A549 (cell line): ENCODE data around the gene NUP214. TPM values are rescaled to one million over a fixed set of nuclear protein-coding genes. Genes with fewer than 3 reads are reported as not detected.

Experiments
- ATAC-seq, 2 experiments: fragments of 200-7000 bp in 1 of 2; fragments of >200 bp in 1 of 2; cut with Nextera tagmentation in 1 of 2; cut with Tn5 transposase in 1 of 2; 3 replicates each; pipeline versions ENCODE4 v1.8.0 to v1.9.1; 2018 to 2020; ENCODE audit warnings: mild to moderate bottlenecking in 1 of 2, moderate library complexity in 1 of 2
- CTCF ChIA-PET: fragments of 300-600 bp; sonication (Branson Sonifier 250); formaldehyde crosslinking; extraction: SDS; loops from one replicate; lab custom pipeline; 2021; ENCODE audit warnings: antibody characterized with exemption, inconsistent platforms; lab: Yijun Ruan, JAX
- POLR2A ChIA-PET: fragments of 350-600 bp; formaldehyde crosslinking; extraction: SDS; loops from one replicate; lab custom pipeline; 2021; ENCODE audit warnings: antibody characterized with exemption, inconsistent platforms; lab: Yijun Ruan, JAX
- DNase-seq, 2 experiments: peaks; one replicate each; pipeline versions ENCODE4 v3.0.0 to v3.0.0-alpha.2; 2011 to 2016; ENCODE audit warnings: low read depth in 1 of 2, low spot score in 1 of 2
- FAIRE-seq: peaks from 2 replicates; lab custom pipeline; 2011; peaks lifted over from hg19 to GRCh38; lab: Jason Lieb, UNC
- H3K27ac ChIP-seq, 2 experiments: fragments of >200 bp; sonication (Bioruptor Twin); formaldehyde crosslinking; 3 replicates each; pipeline ENCODE4 v1.5.1; 2016 to 2017
- H3K4me1 ChIP-seq: fragments of >200 bp; sonication (Bioruptor Twin); formaldehyde crosslinking; 3 replicates; pipeline ENCODE4 v1.6.1; 2016
- H3K4me2 ChIP-seq: fragments of >200 bp; sonication (Bioruptor Twin); formaldehyde crosslinking; 3 replicates; pipeline ENCODE4 v1.6.1; 2016
- H3K4me3 ChIP-seq: fragments of >200 bp; sonication (Bioruptor Twin); formaldehyde crosslinking; 3 replicates; pipeline ENCODE4 v1.5.1; 2016
- H3K9me3 ChIP-seq: fragments of >200 bp; sonication (Bioruptor Twin); formaldehyde crosslinking; 3 replicates; pipeline ENCODE4 v1.6.1; 2016
- CBX2 ChIP-seq: fragments of 200-600 bp; sonication (generic); IDR thresholded peaks from 2 replicates; pipeline ENCODE4 v1.6.1; 2016; ENCODE audit warnings: low read depth, mild to moderate bottlenecking, borderline replicate concordance
- CBX8 ChIP-seq: fragments of 200-600 bp; sonication (generic); IDR thresholded peaks from 2 replicates; pipeline ENCODE4 v1.6.1; 2016
- CHD2 ChIP-seq: fragments of 150-350 bp; IDR thresholded peaks from 2 replicates; pipeline ENCODE4 v1.6.1; 2014; ENCODE audit warnings: low read length; ENCODE audit not compliant: partially characterized antibody
- CHD4 ChIP-seq: fragments of 200-600 bp; sonication (generic); IDR thresholded peaks from 2 replicates; pipeline ENCODE4 v1.6.1; 2016; ENCODE audit warnings: antibody characterized with exemption, mild to moderate bottlenecking, borderline replicate concordance
- FOSB ChIP-seq: fragments of 250-450 bp; sonication (Bioruptor Pico); IDR thresholded peaks from 2 replicates; pipeline ENCODE4 v1.5.0; 2020; ENCODE audit warnings: mild to moderate bottlenecking, moderate library complexity
- HEYL ChIP-seq: fragments of 250-450 bp; sonication (Bioruptor Pico); IDR thresholded peaks from 2 replicates; pipeline ENCODE4 v1.8.0; 2021; ENCODE audit warnings: mild to moderate bottlenecking, moderate library complexity
- HOXA7 ChIP-seq: fragments of 250-450 bp; sonication (Bioruptor Pico); IDR thresholded peaks from 2 replicates; pipeline ENCODE4 v1.5.0; 2020; ENCODE audit warnings: mild to moderate bottlenecking, moderate library complexity
- MAFK ChIP-seq: fragments of 450-650 bp; IDR thresholded peaks from 2 replicates; pipeline ENCODE4 v1.6.1; 2014; ENCODE audit not compliant: partially characterized antibody
- MAZ ChIP-seq: fragments of 150-350 bp; IDR thresholded peaks from 2 replicates; pipeline ENCODE4 v1.6.1; 2014; ENCODE audit warnings: antibody characterized with exemption, low read depth, low read length, borderline replicate concordance
- NPAS2 ChIP-seq: fragments of 250-450 bp; sonication (Bioruptor Pico); IDR thresholded peaks from 2 replicates; pipeline ENCODE4 v1.8.0; 2022; ENCODE audit warnings: mild to moderate bottlenecking, moderate library complexity, borderline replicate concordance
- PHF8 ChIP-seq: fragments of 200-600 bp; sonication (generic); IDR thresholded peaks from 2 replicates; pipeline ENCODE4 v1.6.1; 2016; ENCODE audit warnings: low read depth, mild to moderate bottlenecking, antibody characterized with exemption, moderate library complexity, borderline replicate concordance
- RFX5 ChIP-seq: fragments of 450-650 bp; IDR thresholded peaks from 2 replicates; pipeline ENCODE4 v1.7.1; 2014; ENCODE audit warnings: antibody characterized with exemption, mild to moderate bottlenecking, moderate library complexity
- SREBF2 ChIP-seq: fragments of 450-650 bp; IDR thresholded peaks from 2 replicates; pipeline ENCODE4 v1.6.1; 2014; ENCODE audit warnings: mild to moderate bottlenecking, moderate library complexity
- TFCP2L1 ChIP-seq: fragments of 250-450 bp; sonication (Bioruptor Pico); IDR thresholded peaks from 2 replicates; pipeline ENCODE4 v1.5.0; 2021; ENCODE audit warnings: mild to moderate bottlenecking
- ZC3H11A ChIP-seq: fragments of 450-650 bp; IDR thresholded peaks from 2 replicates; pipeline ENCODE4 v1.6.1; 2014; ENCODE audit warnings: antibody characterized with exemption, mild to moderate bottlenecking
- ZSCAN20 ChIP-seq: fragments of 250-450 bp; sonication (Bioruptor Pico); IDR thresholded peaks from 2 replicates; pipeline ENCODE4 v1.8.0; 2022; ENCODE audit warnings: mild to moderate bottlenecking, moderate library complexity
- WGBS: methylation state at CpG from one replicate; pipeline ENCODE4 v1.1.6; 2017; ENCODE audit errors: missing lambda C conversion rate; 5-methylcytosine and 5-hydroxymethylcytosine counted together
- polyA plus RNA-seq, 4 experiments: library from polyadenylated mRNA; depleted of rRNA in 3 of 4; stranded (reverse); fragments of >200 nt; fragmentation: RNase III in 1 of 4; extraction: RNeasy Plus Mini Kit Qiagen cat#74134 plus additional on column Dnase treatment in 1 of 4; gene quantifications; 2 replicates in 3 of 4; 3 replicates in 1 of 4; pipeline ENCODE4 v1.2.3, GENCODE V29; 2011 to 2017
- TF ChIP-seq, protein P1 (sequence below): fragments of >200 bp; sonication (Bioruptor Twin); formaldehyde crosslinking; IDR thresholded peaks from 2 replicates; pipeline ENCODE4 v1.6.1; 2016
- TF ChIP-seq, protein P2 (sequence below): IDR thresholded peaks from 2 replicates; pipeline ENCODE4 v1.6.1; 2012; ENCODE audit warnings: low read depth, borderline replicate concordance
- TF ChIP-seq, protein P3 (sequence below): fragments of 250-450 bp; sonication (Bioruptor Pico); IDR thresholded peaks from 2 replicates; pipeline ENCODE4 v1.5.0; 2021; ENCODE audit warnings: mild to moderate bottlenecking, moderate library complexity, borderline replicate concordance
- TF ChIP-seq, protein P4 (sequence below): fragments of 450-650 bp; IDR thresholded peaks from 2 replicates; pipeline ENCODE4 v1.6.1; 2014; ENCODE audit warnings: antibody characterized with exemption

NUP214 gene
- polyA plus RNA-seq, 2 of the 4 experiments (the other 2 are of a cell fraction), result 14.4 to 18.5 TPM

DNA sequence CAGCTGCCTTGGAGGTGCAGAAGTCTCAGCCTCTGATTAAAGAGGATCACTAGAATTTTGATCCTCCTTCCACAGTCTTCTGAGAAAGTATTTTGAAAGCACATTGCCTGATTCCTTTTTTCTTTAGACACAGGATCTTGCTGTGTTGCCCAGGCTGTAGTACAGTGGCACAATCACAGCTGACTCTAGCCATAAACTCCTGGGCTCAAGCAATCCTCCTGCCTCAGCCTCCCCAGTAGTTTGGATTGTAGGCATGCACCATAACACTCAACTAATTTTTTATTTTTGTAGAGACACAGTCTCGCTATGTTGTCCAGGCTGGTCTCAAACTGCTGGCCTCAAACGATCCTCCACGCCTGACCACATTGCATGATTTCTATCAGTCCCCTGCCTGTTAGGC is 76.5 kb downstream of the NUP214 start:
- CTCF ChIA-PET, result interaction anchor here (0.6 to 2.0 kb wide), 5 partner anchors 13 to 554 kb away, joined by 3 to 6 read pairs (median 4); no protein-coding TSS in a partner anchor
- 94% methylated on average over 3 of the region's 3 CpGs for WGBS
- ATAC-seq, result no peak

DNA sequence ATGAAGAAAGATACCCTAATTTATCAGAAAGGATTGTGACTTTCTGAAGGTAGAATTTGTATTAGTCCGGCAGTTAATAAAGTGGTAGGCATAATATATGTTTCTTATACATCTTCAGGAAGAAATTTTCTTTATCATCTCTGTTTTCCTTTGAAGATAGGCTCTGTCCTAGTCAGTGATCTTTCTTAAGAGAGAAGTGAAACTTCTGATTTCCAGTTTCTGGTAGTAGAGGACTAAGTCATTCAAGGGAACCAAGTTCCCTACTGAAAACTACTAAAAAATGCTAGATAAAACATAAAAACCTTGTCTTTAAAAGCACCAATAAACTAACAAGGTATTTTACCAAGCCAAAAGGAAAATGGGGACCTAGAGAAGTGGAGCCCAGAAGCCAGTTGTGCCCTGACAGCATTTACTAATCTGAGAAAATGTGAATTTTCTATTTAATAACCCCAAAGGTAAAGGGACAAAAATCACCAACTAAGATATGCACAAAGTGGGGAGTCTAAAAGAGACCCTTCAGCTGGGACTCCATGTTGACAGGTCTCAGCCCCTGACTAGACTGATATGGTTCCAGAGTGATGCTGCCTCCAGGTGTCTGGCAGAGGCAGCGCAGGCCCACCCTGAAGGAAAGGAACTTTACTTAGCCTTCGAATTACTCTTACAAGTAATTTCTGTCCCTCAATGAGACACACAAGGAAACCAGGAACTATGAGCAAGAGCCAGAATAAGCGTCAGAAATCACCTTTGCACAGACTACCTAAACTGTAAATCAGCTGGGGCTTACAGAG is 78.2 kb downstream of the NUP214 start:
- no peak for FAIRE-seq
- peak in 1 of 2 experiments; percentile 81; a peak in 3 of 6 replicates for ATAC-seq

More for the DNA sequence above, 76.5 kb downstream of the NUP214 start:
- FAIRE-seq, result no peak
- Histone ChIP-seq H3K4me3 (no peak overlapping the region), H3K4me2 (no peak overlapping the region), H3K9me3 (no peaks in the 10 kb centered on the region), H3K27ac (no peak overlapping the region), H3K4me1 (no peaks in the 10 kb centered on the region)
- no peak for DNase-seq
- POLR2A ChIA-PET, result interaction anchor here (0.6 kb wide), 1 partner anchor 76 kb away, joined by 3 read pairs; the partner anchor contains the start of gene NUP214
- TF ChIP-seq HEYL (CRISPR knock-in tag) (no peak), RFX5 (no peak), NPAS2 (CRISPR knock-in tag) (no peak), PHF8 (no peak), CBX8 (no peak)
- TF ChIP-seq, protein P1, sequence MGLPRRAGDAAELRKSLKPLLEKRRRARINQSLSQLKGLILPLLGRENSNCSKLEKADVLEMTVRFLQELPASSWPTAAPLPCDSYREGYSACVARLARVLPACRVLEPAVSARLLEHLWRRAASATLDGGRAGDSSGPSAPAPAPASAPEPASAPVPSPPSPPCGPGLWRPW, result no peak
- TF ChIP-seq, protein P2, sequence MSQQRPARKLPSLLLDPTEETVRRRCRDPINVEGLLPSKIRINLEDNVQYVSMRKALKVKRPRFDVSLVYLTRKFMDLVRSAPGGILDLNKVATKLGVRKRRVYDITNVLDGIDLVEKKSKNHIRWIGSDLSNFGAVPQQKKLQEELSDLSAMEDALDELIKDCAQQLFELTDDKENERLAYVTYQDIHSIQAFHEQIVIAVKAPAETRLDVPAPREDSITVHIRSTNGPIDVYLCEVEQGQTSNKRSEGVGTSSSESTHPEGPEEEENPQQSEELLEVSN, result no peak

DNA sequence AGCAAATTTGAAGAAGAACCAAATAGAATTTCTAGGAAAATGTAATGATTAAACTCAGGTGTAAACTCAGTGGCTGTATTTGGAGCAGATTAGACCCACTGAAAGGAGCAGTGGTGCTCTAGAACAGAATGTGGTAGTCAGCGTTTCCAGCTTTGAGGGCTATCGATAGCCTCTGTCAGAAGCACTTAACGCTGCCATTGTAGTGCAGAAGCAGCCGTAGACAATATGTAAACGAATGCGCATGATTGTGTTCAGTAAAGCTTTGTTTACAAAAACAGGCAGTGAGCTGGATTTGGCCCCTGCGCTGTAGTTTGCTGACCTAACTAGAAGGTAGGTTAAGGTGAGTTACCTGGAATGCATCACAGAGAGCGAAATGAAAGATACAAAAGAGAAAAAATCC is 78.9 kb downstream of the NUP214 start:
- ATAC-seq, result no peak
- peak; percentile 3 for TF ChIP-seq MAFK
- TF ChIP-seq, protein P3, sequence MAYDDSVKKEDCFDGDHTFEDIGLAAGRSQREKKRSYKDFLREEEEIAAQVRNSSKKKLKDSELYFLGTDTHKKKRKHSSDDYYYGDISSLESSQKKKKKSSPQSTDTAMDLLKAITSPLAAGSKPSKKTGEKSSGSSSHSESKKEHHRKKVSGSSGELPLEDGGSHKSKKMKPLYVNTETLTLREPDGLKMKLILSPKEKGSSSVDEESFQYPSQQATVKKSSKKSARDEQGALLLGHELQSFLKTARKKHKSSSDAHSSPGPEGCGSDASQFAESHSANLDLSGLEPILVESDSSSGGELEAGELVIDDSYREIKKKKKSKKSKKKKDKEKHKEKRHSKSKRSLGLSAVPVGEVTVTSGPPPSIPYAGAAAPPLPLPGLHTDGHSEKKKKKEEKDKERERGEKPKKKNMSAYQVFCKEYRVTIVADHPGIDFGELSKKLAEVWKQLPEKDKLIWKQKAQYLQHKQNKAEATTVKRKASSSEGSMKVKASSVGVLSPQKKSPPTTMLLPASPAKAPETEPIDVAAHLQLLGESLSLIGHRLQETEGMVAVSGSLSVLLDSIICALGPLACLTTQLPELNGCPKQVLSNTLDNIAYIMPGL (CRISPR knock-in tag), result no peak
- Histone ChIP-seq H3K4me1 (no peaks in the 10 kb centered on the region), H3K27ac (no peak overlapping the region), H3K4me2 (no peak overlapping the region), H3K9me3 (no peaks in the 10 kb centered on the region), H3K4me3 (no peak overlapping the region)
- no peak for FAIRE-seq
- 93% methylated on average over 8 of the region's 8 CpGs for WGBS
- ChIA-PET POLR2A (no interaction called here), CTCF (interaction anchor here (1.0 to 1.4 kb wide), 3 partner anchors 11 to 79 kb away, joined by 3 read pairs; no protein-coding TSS in a partner anchor)
- DNase-seq, result no peak

More for the DNA sequence above, 78.2 kb downstream of the NUP214 start:
- Histone ChIP-seq H3K9me3 (no peaks in the 10 kb centered on the region), H3K4me3 (no peak overlapping the region), H3K4me2 (no peak overlapping the region), H3K4me1 (no peaks in the 10 kb centered on the region), H3K27ac (no peak overlapping the region)
- ChIA-PET CTCF (interaction anchor here (1.0 to 1.4 kb wide), 2 partner anchors 12 to 79 kb away, joined by 3 read pairs; no protein-coding TSS in a partner anchor), POLR2A (no interaction called here)
- TF ChIP-seq, protein P4, sequence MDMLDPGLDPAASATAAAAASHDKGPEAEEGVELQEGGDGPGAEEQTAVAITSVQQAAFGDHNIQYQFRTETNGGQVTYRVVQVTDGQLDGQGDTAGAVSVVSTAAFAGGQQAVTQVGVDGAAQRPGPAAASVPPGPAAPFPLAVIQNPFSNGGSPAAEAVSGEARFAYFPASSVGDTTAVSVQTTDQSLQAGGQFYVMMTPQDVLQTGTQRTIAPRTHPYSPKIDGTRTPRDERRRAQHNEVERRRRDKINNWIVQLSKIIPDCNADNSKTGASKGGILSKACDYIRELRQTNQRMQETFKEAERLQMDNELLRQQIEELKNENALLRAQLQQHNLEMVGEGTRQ, result no peak
- no peak for TF ChIP-seq CHD4
- no peak for TF ChIP-seq FOSB
- TF ChIP-seq TFCP2L1 (CRISPR knock-in tag), result no peak
- TF ChIP-seq HOXA7, result no peak
- no peak for TF ChIP-seq CHD2
- TF ChIP-seq ZC3H11A, result no peak
- no peak for TF ChIP-seq CBX2
- TF ChIP-seq ZSCAN20, result no peak
- no peak for TF ChIP-seq SREBF2
- TF ChIP-seq MAZ, result no peak
- DNase-seq, result peak in 1 of 2 experiments; percentile 11
- 89% methylated on average over 4 of the region's 4 CpGs for WGBS
